Mesendoderm (in vitro differentiated cells): ENCODE results near the gene USP36.

Experiments used
- DNase-seq: peaks from one replicate; pipeline ENCODE4 v3.0.0; 2013
- H2AK5ac ChIP-seq: 2 replicates; pipeline ENCODE4 v1.6.1; 2013; ENCODE audit warnings: low read length, inconsistent platforms
- H2BK120ac ChIP-seq: 2 replicates; pipeline ENCODE4 v1.6.1; 2013; ENCODE audit warnings: low read depth, mild to moderate bottlenecking, low read length, moderate library complexity, mixed read lengths
- H2BK15ac ChIP-seq: replicated peaks from 2 replicates; pipeline ENCODE4 v1.6.1; 2013; ENCODE audit warnings: low read depth, mild to moderate bottlenecking, moderate library complexity
- H2BK5ac ChIP-seq: 2 replicates; pipeline ENCODE4 v1.6.1; 2013; ENCODE audit warnings: low read length, inconsistent platforms
- H3K18ac ChIP-seq: 2 replicates; pipeline ENCODE4 v1.6.1; 2013; ENCODE audit warnings: mild to moderate bottlenecking, low read length, mixed read lengths
- H3K23ac ChIP-seq: one replicate; pipeline ENCODE4 v1.6.1; 2013; ENCODE audit warnings: low read length
- H3K27ac ChIP-seq: 2 replicates; pipeline ENCODE4 v1.5.1; 2013; ENCODE audit warnings: low read depth, mild to moderate bottlenecking, inconsistent platforms, low read length, moderate library complexity
- H3K27me3 ChIP-seq: 2 replicates; pipeline ENCODE4 v1.6.1; 2013; ENCODE audit warnings: low read length, control low read depth, mild to moderate bottlenecking, inconsistent platforms; ENCODE audit not compliant: insufficient read depth, poor library complexity
- H3K36me3 ChIP-seq: 2 replicates; pipeline ENCODE4 v1.6.1; 2013; ENCODE audit warnings: low read length, inconsistent platforms; ENCODE audit not compliant: control insufficient read depth, insufficient read depth
- H3K4ac ChIP-seq: one replicate; pipeline ENCODE4 v1.6.1; 2013; ENCODE audit warnings: low read depth, mild to moderate bottlenecking, low read length, moderate library complexity
- H3K4me1 ChIP-seq: 2 replicates; pipeline ENCODE4 v1.6.1; 2013; ENCODE audit warnings: low read depth, low read length, inconsistent platforms; ENCODE audit not compliant: control insufficient read depth
- H3K4me2 ChIP-seq: 2 replicates; pipeline ENCODE4 v1.6.1; 2013; ENCODE audit warnings: low read length
- H3K4me3 ChIP-seq: 2 replicates; pipeline ENCODE4 v1.5.1; 2013; ENCODE audit warnings: mild to moderate bottlenecking, low read length
- H3K56ac ChIP-seq: one replicate; pipeline ENCODE4 v1.6.1; 2013; ENCODE audit warnings: low read length
- H3K79me1 ChIP-seq: 2 replicates; pipeline ENCODE4 v1.6.1; 2013; ENCODE audit warnings: low read length, inconsistent platforms
- H3K79me2 ChIP-seq: 2 replicates; pipeline ENCODE4 v1.6.1; 2013; ENCODE audit warnings: mild to moderate bottlenecking, low read length; ENCODE audit not compliant: control insufficient read depth, insufficient read depth
- H3K9ac ChIP-seq: 2 replicates; pipeline ENCODE4 v1.6.1; 2013; ENCODE audit warnings: low read length, inconsistent platforms
- H4K5ac ChIP-seq: one replicate; pipeline ENCODE4 v1.6.1; 2013; ENCODE audit warnings: low read length
- H4K8ac ChIP-seq: one replicate; pipeline ENCODE4 v1.6.1; 2013; ENCODE audit warnings: low read depth, mild to moderate bottlenecking, control low read depth, low read length, moderate library complexity
- WGBS: extraction: QIAGEN DNeasy Blood & Tissue Kit; methylation state at CpG from one replicate; pipeline ENCODE4 v1.1.7; 2013; ENCODE audit warnings: low lambda C conversion rate, missing lambda C conversion rate; ENCODE audit not compliant: insufficient coverage; ENCODE audit errors: extremely low coverage; 5-methylcytosine and 5-hydroxymethylcytosine counted together

USP36 gene

GRCh38 chr17:78747488-78747887 lies 93.1 kb downstream of the USP36 start:
- H3K4me2 ChIP-seq, result no peak overlapping the region
- H2AK5ac ChIP-seq, result no peak overlapping the region
- DNase-seq, result no peak
- no peak overlapping the region for H3K9ac ChIP-seq
- no peak overlapping the region for H2BK15ac ChIP-seq
- H3K79me2 ChIP-seq, result no peaks in the 10 kb centered on the region
- no peak overlapping the region for H4K5ac ChIP-seq
- H3K23ac ChIP-seq, result no peak overlapping the region
- no peaks in the 10 kb centered on the region for H3K36me3 ChIP-seq
- H3K4ac ChIP-seq, result no peak overlapping the region
- WGBS, result no CpG with 5 or more reads among the region's 2 CpGs
- H3K4me1 ChIP-seq, result no peaks in the 10 kb centered on the region
- no peak overlapping the region for H3K4me3 ChIP-seq
- no peak overlapping the region for H3K27ac ChIP-seq
- no peak overlapping the region for H2BK5ac ChIP-seq
- H3K56ac ChIP-seq, result no peak overlapping the region
- H2BK120ac ChIP-seq, result no peak overlapping the region
- H3K18ac ChIP-seq, result no peak overlapping the region
- no peak overlapping the region for H4K8ac ChIP-seq
- no peaks in the 10 kb centered on the region for H3K27me3 ChIP-seq
- peaks cover 2% of the 10 kb centered on the region for H3K79me1 ChIP-seq

DNA sequence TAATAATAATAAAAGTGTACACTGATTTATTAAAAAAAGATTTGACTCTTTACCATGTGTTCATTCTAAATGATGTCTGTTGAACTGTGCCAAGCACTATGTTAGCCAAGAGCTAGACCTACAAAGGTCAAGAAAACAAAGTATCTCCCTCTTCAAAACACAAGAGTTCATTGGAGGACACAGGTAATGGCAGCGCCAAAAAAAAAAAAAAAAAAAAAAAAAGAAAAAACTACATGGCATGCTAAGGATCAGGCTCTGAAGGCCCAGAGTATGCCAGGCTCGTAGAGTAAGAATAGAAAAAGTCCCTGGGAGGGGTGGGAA lies 93.7 kb downstream of the USP36 start:
- Histone ChIP-seq H3K36me3 (no peaks in the 10 kb centered on the region), H2BK15ac (no peak overlapping the region), H2AK5ac (no peak overlapping the region), H4K8ac (no peak overlapping the region), H3K4me2 (no peak overlapping the region), H3K23ac (no peak overlapping the region), H3K4ac (no peak overlapping the region), H3K79me1 (peaks cover 2% of the 10 kb centered on the region), H4K5ac (no peak overlapping the region), H3K4me3 (no peak overlapping the region), H3K27me3 (no peaks in the 10 kb centered on the region), H3K27ac (no peak overlapping the region), H2BK5ac (no peak overlapping the region), H3K79me2 (no peaks in the 10 kb centered on the region), H3K56ac (no peak overlapping the region), H3K4me1 (no peaks in the 10 kb centered on the region), H3K9ac (no peak overlapping the region), H3K18ac (no peak overlapping the region), H2BK120ac (no peak overlapping the region)
- WGBS, result no CpG with 5 or more reads among the region's 2 CpGs
- DNase-seq, result no peak

GRCh38 chr17:78746263-78746948 lies 94.2 kb downstream of the USP36 start:
- H2BK15ac ChIP-seq, result no peak overlapping the region
- no peak overlapping the region for H3K18ac ChIP-seq
- H3K56ac ChIP-seq, result no peak overlapping the region
- no peaks in the 10 kb centered on the region for H3K79me2 ChIP-seq
- no peak overlapping the region for H3K27ac ChIP-seq
- no CpG with 5 or more reads among the region's 12 CpGs for WGBS
- H4K8ac ChIP-seq, result no peak overlapping the region
- H3K79me1 ChIP-seq, result peaks cover 2% of the 10 kb centered on the region
- no peak overlapping the region for H3K4me3 ChIP-seq
- no peak overlapping the region for H4K5ac ChIP-seq
- no peak overlapping the region for H3K23ac ChIP-seq
- H3K4me1 ChIP-seq, result no peaks in the 10 kb centered on the region
- no peak overlapping the region for H3K4me2 ChIP-seq
- H3K4ac ChIP-seq, result no peak overlapping the region
- no peak overlapping the region for H2BK120ac ChIP-seq
- H3K36me3 ChIP-seq, result no peaks in the 10 kb centered on the region
- H2BK5ac ChIP-seq, result no peak overlapping the region
- DNase-seq, result no peak
- H3K9ac ChIP-seq, result no peak overlapping the region
- H2AK5ac ChIP-seq, result no peak overlapping the region
- no peaks in the 10 kb centered on the region for H3K27me3 ChIP-seq
